ENCODE measurements around the gene ARGFX.

- no peak for TF ChIP-seq CTCF (IDR thresholded peaks at IDR 0.05 in 4 of 5, conservative IDR thresholded peaks at IDR 0.05 in 1 of 5)
- no peak for TF ChIP-seq POLR2A (IDR thresholded peaks at IDR 0.05)
Measured at GRCh38 chr3:121584418-121584817, 16.7 kb downstream of the ARGFX start.
